ENCODE results near the gene RNF40. TPM values are rescaled to one million over a fixed set of nuclear protein-coding genes. Genes with fewer than 3 reads are reported as not detected.

RNF40 gene
- total RNA-seq, 2 experiments from 2014 or later, result 63.2 to 68.1 TPM

DNA sequence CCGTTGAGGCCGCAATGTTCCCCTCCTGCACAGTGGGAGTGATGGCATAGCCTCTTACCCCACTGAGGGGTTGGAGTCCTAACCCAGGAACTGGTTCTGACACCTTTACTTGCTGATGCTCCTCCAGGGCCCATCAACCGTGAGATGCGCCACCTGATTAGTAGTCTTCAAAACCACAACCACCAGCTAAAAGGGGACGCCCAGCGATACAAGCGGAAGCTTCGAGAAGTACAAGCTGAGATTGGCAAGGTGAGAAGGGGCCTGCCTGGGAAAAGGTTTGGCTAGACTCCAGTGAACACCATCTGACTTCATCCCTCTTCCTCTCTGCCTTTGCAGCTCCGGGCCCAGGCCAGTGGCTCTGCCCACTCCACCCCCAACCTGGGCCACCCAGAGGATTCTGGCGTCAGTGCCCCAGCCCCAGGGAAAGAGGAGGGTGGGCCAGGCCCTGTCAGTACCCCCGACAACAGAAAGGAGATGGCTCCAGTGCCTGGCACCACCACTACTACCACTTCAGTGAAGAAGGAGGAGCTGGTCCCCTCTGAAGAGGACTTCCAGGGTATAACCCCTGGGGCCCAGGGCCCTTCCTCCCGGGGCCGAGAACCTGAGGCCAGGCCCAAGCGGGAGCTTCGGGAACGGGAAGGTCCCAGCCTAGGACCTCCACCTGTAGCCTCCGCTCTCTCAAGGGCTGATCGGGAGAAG, 5.8 kb downstream of the RNF40 start:
- ATAC-seq (peak; percentile 53), DNase-seq (no peak)
- intact Hi-C loops (cut with micrococcal nuclease), result loop anchor here (10.0 kb wide), 1 partner anchor 53 kb away; no protein-coding TSS in a partner anchor
- Mint-ChIP-seq H3K27me3 (no peaks in the 10 kb centered on the region), H3K4me3 (no peak overlapping the region), H3K9me3 (no peaks in the 10 kb centered on the region), H3K27ac (no peak overlapping the region), H3K4me1 (ENCODE audit: low read depth) (peaks cover 15% of the 10 kb centered on the region), H3K36me3 (ENCODE audit: low read depth) (peaks cover 53% of the 10 kb centered on the region)
- CTCF ChIA-PET, result interaction anchor here (1.4 kb wide), 1 partner anchor 9 kb away, joined by 3 read pairs; no protein-coding TSS in a partner anchor
- TF ChIP-seq, protein P1, sequence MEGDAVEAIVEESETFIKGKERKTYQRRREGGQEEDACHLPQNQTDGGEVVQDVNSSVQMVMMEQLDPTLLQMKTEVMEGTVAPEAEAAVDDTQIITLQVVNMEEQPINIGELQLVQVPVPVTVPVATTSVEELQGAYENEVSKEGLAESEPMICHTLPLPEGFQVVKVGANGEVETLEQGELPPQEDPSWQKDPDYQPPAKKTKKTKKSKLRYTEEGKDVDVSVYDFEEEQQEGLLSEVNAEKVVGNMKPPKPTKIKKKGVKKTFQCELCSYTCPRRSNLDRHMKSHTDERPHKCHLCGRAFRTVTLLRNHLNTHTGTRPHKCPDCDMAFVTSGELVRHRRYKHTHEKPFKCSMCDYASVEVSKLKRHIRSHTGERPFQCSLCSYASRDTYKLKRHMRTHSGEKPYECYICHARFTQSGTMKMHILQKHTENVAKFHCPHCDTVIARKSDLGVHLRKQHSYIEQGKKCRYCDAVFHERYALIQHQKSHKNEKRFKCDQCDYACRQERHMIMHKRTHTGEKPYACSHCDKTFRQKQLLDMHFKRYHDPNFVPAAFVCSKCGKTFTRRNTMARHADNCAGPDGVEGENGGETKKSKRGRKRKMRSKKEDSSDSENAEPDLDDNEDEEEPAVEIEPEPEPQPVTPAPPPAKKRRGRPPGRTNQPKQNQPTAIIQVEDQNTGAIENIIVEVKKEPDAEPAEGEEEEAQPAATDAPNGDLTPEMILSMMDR (IDR thresholded peaks at IDR 0.05), result no peak
- POLR2A ChIA-PET, result interaction anchor here (0.9 to 1.0 kb wide), 2 partner anchors 11 to 20 kb away, joined by 3 to 6 read pairs; partner anchors contain the start of gene PHKG2

DNA sequence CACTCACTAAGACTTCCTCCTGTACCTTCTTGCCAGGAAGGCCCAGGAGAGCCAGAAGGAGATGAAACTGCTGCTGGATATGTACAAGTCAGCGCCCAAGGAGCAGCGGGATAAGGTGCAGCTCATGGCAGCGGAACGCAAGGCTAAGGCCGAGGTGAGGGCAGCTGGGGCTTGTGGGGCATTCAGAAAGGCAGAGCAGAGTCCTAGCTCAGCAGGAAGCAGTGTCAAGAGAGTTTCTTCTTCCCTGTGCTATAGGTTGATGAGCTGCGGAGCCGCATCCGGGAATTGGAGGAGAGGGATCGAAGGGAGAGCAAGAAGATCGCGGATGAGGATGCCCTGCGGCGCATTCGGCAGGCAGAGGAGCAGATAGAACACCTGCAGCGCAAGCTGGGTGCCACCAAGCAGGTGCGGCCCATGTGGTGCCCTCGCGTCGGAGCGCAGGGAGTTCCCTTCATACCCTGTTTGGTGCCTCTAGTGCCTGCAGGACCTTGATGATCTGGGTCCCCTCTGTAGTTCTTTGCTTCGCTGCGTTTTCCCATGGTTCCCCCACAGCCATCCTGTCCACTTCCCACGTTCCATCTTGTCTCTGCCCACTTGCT, 6.6 kb downstream of the RNF40 start:
- TF ChIP-seq, protein P1 (IDR thresholded peaks at IDR 0.05), result no peak
- H3K36me3 Mint-ChIP-seq (ENCODE audit: low read depth), result peaks cover 52% of the 10 kb centered on the region
- no peak for ATAC-seq
- peak overlapping the region; percentile 30 for H3K27ac Mint-ChIP-seq
- H3K4me1 Mint-ChIP-seq (ENCODE audit: low read depth), result peaks cover 8% of the 10 kb centered on the region
- H3K27me3 Mint-ChIP-seq, result no peaks in the 10 kb centered on the region
- no peak overlapping the region for H3K4me3 Mint-ChIP-seq
- no peak for DNase-seq
- no peaks in the 10 kb centered on the region for H3K9me3 Mint-ChIP-seq
- ChIA-PET CTCF (interaction anchor here (1.4 kb wide), 2 partner anchors 8 to 45 kb away, joined by 3 to 6 read pairs; no protein-coding TSS in a partner anchor), POLR2A (interaction anchor here (0.9 to 1.2 kb wide), 4 partner anchors 10 to 45 kb away, joined by 3 to 7 read pairs (median 4); partner anchors contain the start of gene PHKG2)
- intact Hi-C loops (cut with micrococcal nuclease), result loop anchor here (10.0 kb wide), 1 partner anchor 54 kb away; no protein-coding TSS in a partner anchor

DNA sequence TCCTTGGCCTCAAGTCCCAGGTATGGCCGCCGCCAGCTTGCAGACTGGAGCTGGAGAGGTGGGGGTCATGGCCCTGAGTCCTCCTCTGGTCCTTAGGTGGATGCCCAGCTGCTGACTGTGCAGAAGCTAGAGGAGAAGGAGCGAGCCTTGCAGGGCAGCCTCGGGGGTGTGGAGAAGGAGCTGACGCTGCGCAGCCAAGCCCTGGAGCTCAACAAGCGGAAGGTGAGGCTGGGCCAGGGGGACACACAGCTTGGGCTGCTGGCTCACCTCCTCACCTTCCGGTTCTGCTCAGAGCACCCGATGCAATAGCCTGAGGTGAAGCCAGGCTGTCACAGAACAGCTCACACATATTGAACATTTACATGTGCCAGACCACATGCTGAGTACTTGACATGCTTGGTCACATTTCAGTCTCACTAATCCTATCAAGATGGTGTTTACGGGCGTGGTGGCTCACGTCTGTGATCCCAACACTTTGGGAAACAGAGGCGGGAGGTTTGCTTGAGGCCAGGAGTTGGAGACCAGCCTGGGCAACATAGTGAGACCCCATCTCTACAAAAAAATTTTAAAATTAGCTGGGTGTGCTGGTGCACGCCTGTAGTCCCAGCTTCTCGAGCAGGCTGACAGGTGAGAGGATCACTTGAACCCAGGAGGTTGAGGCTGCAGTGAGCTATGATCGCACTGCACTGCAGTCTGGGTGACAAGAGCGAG, 7.4 kb downstream of the RNF40 start:
- no peak for ATAC-seq
- H3K9me3 Mint-ChIP-seq, result no peaks in the 10 kb centered on the region
- DNase-seq, result no peak
- no peak overlapping the region for H3K27ac Mint-ChIP-seq
- POLR2A ChIA-PET, result interaction anchor here (1.1 to 1.3 kb wide), 3 partner anchors 13 to 46 kb away, joined by 3 to 7 read pairs (median 4); no protein-coding TSS in a partner anchor
- no peaks in the 10 kb centered on the region for H3K27me3 Mint-ChIP-seq
- no peak overlapping the region for H3K4me3 Mint-ChIP-seq
- H3K4me1 Mint-ChIP-seq (ENCODE audit: low read depth), result peaks cover 10% of the 10 kb centered on the region
- CTCF ChIA-PET, result interaction anchor here (1.4 kb wide), 2 partner anchors 8 to 45 kb away, joined by 3 to 6 read pairs; no protein-coding TSS in a partner anchor
- TF ChIP-seq, protein P1 (IDR thresholded peaks at IDR 0.05), result no peak
- intact Hi-C loops (cut with micrococcal nuclease), result loop anchor here (10.0 kb wide), 1 partner anchor 55 kb away; no protein-coding TSS in a partner anchor
- peaks cover 52% of the 10 kb centered on the region for H3K36me3 Mint-ChIP-seq (ENCODE audit: low read depth)

DNA sequence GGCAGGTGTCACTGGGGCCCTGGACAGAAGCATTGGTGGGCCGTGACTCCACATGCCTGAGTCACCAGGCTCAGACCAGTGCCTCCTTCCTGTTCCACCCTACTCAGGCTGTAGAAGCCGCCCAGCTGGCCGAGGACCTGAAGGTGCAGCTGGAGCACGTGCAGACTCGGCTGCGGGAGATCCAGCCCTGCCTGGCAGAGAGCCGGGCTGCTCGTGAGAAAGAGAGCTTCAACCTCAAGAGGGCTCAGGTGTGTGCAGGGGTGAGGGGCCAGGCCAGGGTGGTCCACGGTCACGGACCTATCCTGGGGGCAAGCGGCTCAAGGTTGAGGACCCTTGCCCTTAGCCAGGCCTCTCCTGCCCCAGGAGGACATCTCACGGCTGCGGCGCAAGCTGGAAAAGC, 9.6 kb downstream of the RNF40 start:
- DNase-seq, result no peak
- Mint-ChIP-seq H3K9me3 (no peaks in the 10 kb centered on the region), H3K27ac (no peak overlapping the region), H3K4me1 (ENCODE audit: low read depth) (peaks cover 17% of the 10 kb centered on the region), H3K4me3 (no peak overlapping the region), H3K36me3 (ENCODE audit: low read depth) (peaks cover 44% of the 10 kb centered on the region), H3K27me3 (no peaks in the 10 kb centered on the region)
- ChIA-PET CTCF (interaction anchor here (1.2 kb wide), 1 partner anchor 10 kb away, joined by 3 read pairs; no protein-coding TSS in a partner anchor), POLR2A (interaction anchor here (0.5 to 1.4 kb wide), 5 partner anchors 12 to 404 kb away, joined by 3 to 6 read pairs (median 4); no protein-coding TSS in a partner anchor)
- no peak for ATAC-seq
- TF ChIP-seq, protein P1 (IDR thresholded peaks at IDR 0.05), result no peak
- intact Hi-C loops (cut with micrococcal nuclease), result no loop called here
